H9 (cell line): ENCODE measurements around the gene RHBDD1. TPM values are rescaled to one million over a fixed set of nuclear protein-coding genes. Genes with fewer than 3 reads are reported as not detected.

Experiments
- DNase-seq: peaks from one replicate; pipeline ENCODE4 v3.0.0-alpha.2; 2017
- H2AFZ ChIP-seq: one replicate; pipeline ENCODE4 v1.6.1; 2013; ENCODE audit warnings: mild to moderate bottlenecking, low read length, control low read depth, moderate library complexity
- H2AK5ac ChIP-seq: 2 replicates; pipeline ENCODE4 v1.6.1; 2013; ENCODE audit warnings: low read length, control low read depth, mixed read lengths; ENCODE audit not compliant: insufficient read length
- H2BK120ac ChIP-seq: one replicate; pipeline ENCODE4 v1.6.1; 2013; ENCODE audit warnings: low read depth, mild to moderate bottlenecking, low read length, control low read depth, inconsistent platforms; ENCODE audit not compliant: poor library complexity, severe bottlenecking
- H2BK12ac ChIP-seq: 2 replicates; pipeline ENCODE4 v1.6.1; 2013; ENCODE audit warnings: low read length, control low read depth, mixed read lengths, low read depth; ENCODE audit not compliant: insufficient read length
- H2BK15ac ChIP-seq: 2 replicates; pipeline ENCODE4 v1.6.1; 2013; ENCODE audit warnings: low read depth, low read length, control low read depth
- H2BK20ac ChIP-seq: one replicate; pipeline ENCODE4 v1.6.1; 2013; ENCODE audit warnings: low read depth, mild to moderate bottlenecking, low read length, control low read depth, inconsistent platforms; ENCODE audit not compliant: poor library complexity, severe bottlenecking
- H2BK5ac ChIP-seq: 2 replicates; pipeline ENCODE4 v1.6.1; 2013; ENCODE audit warnings: low read length, control low read depth, mixed read lengths; ENCODE audit not compliant: insufficient read length
- H3K14ac ChIP-seq: 2 replicates; pipeline ENCODE4 v1.6.1; 2013; ENCODE audit warnings: low read length, control low read depth; ENCODE audit not compliant: insufficient read depth
- H3K18ac ChIP-seq: 2 replicates; pipeline ENCODE4 v1.6.1; 2013; ENCODE audit warnings: low read depth, mild to moderate bottlenecking, mixed read lengths, low read length, control low read depth; ENCODE audit not compliant: insufficient read length
- H3K23ac ChIP-seq: 2 replicates; pipeline ENCODE4 v1.6.1; 2013; ENCODE audit warnings: low read length, control low read depth, mixed read lengths, low read depth; ENCODE audit not compliant: insufficient read length
- H3K23me2 ChIP-seq: 2 replicates; pipeline ENCODE4 v1.6.1; 2013; ENCODE audit warnings: low read depth, mild to moderate bottlenecking, mixed read lengths, low read length, control low read depth; ENCODE audit not compliant: insufficient read length, poor library complexity, severe bottlenecking
- H3K27ac ChIP-seq: 2 replicates; pipeline ENCODE4 v1.5.1; 2013; ENCODE audit warnings: low read length, control low read depth, mixed read lengths, low read depth; ENCODE audit not compliant: insufficient read length
- H3K27me3 ChIP-seq: 2 replicates; pipeline ENCODE4 v1.6.1; 2013; ENCODE audit warnings: low read length, control low read depth, inconsistent platforms; ENCODE audit not compliant: insufficient read depth
- H3K4ac ChIP-seq: 2 replicates; pipeline ENCODE4 v1.6.1; 2013; ENCODE audit warnings: low read depth, mild to moderate bottlenecking, control low read depth, inconsistent platforms, low read length, moderate library complexity
- H3K4me1 ChIP-seq: 2 replicates; pipeline ENCODE4 v1.6.1; 2013; ENCODE audit warnings: low read length, control low read depth, inconsistent platforms; ENCODE audit not compliant: insufficient read depth
- H3K4me2 ChIP-seq: 2 replicates; pipeline ENCODE4 v1.6.1; 2013; ENCODE audit warnings: low read length, control low read depth, mixed read lengths; ENCODE audit not compliant: insufficient read length, insufficient read depth
- H3K56ac ChIP-seq: 2 replicates; pipeline ENCODE4 v1.6.1; 2013; ENCODE audit warnings: low read depth, mild to moderate bottlenecking, mixed read lengths, low read length, control low read depth; ENCODE audit not compliant: insufficient read length
- H3K79me1 ChIP-seq: 2 replicates; pipeline ENCODE4 v1.6.1; 2013; ENCODE audit warnings: low read depth, mild to moderate bottlenecking, moderate library complexity, low read length, control low read depth, inconsistent platforms; ENCODE audit not compliant: insufficient read depth, poor library complexity, severe bottlenecking
- H3K79me2 ChIP-seq: 2 replicates; pipeline ENCODE4 v1.6.1; 2013; ENCODE audit warnings: low read length, control low read depth, inconsistent platforms; ENCODE audit not compliant: insufficient read depth
- H3K9ac ChIP-seq: 2 replicates; pipeline ENCODE4 v1.6.1; 2013; ENCODE audit warnings: low read length, control low read depth, mixed read lengths; ENCODE audit not compliant: insufficient read length; ENCODE audit errors: extremely low read depth
- H3K9me3 ChIP-seq: one replicate; pipeline ENCODE4 v1.6.1; 2013; ENCODE audit warnings: low read depth, low read length, inconsistent platforms; ENCODE audit not compliant: control insufficient read depth
- H3T11ph ChIP-seq: one replicate; pipeline ENCODE4 v1.6.1; 2013; ENCODE audit warnings: mild to moderate bottlenecking, low read length, control low read depth, inconsistent platforms
- H4K20me1 ChIP-seq: one replicate; pipeline ENCODE4 v1.6.1; 2013; ENCODE audit not compliant: control insufficient read depth, insufficient read length, insufficient read depth
- H4K5ac ChIP-seq: 2 replicates; pipeline ENCODE4 v1.6.1; 2013; ENCODE audit warnings: low read depth, mild to moderate bottlenecking, mixed read lengths, low read length, control low read depth; ENCODE audit not compliant: insufficient read length
- H4K8ac ChIP-seq: replicated peaks from 2 replicates; pipeline ENCODE4 v1.6.1; 2013; ENCODE audit warnings: low read length, control low read depth, mixed read lengths, low read depth; ENCODE audit not compliant: insufficient read length
- H4K91ac ChIP-seq: 2 replicates; pipeline ENCODE4 v1.6.1; 2013; ENCODE audit warnings: low read depth, mild to moderate bottlenecking, moderate library complexity, mixed read lengths, low read length, control low read depth; ENCODE audit not compliant: insufficient read length
- H3K27ac Mint-ChIP-seq, 3 experiments: 2 replicates in 2 of 3; 3 replicates in 1 of 3; pipeline ENCODE4 v1.8.0; 2020 to 2021; ENCODE audit warnings: mixed read lengths in 3 of 3, mild to moderate bottlenecking in 1 of 3, moderate library complexity in 1 of 3
- H3K27me3 Mint-ChIP-seq: 2 replicates; pipeline ENCODE4 v1.8.0; 2021; ENCODE audit warnings: low read depth, mild to moderate bottlenecking, moderate library complexity, mixed read lengths
- H3K36me3 Mint-ChIP-seq, 3 experiments: 2 replicates in 2 of 3; 3 replicates in 1 of 3; pipeline ENCODE4 v1.8.0; 2020 to 2021; ENCODE audit warnings: low read depth in 3 of 3, mixed read lengths in 3 of 3; ENCODE audit not compliant: insufficient read depth in 1 of 3
- H3K4me1 Mint-ChIP-seq, 2 experiments: 2 replicates each; pipeline ENCODE4 v1.8.0; 2020; ENCODE audit warnings: mixed read lengths in 2 of 2
- H3K4me3 Mint-ChIP-seq, 2 experiments: 2 replicates in 1 of 2; 3 replicates in 1 of 2; pipeline ENCODE4 v1.8.0; 2020 to 2021; ENCODE audit warnings: mild to moderate bottlenecking in 2 of 2, mixed read lengths in 2 of 2, moderate library complexity in 1 of 2
- H3K9me3 Mint-ChIP-seq, 2 experiments: 2 replicates in 1 of 2; 3 replicates in 1 of 2; pipeline ENCODE4 v1.8.0; 2020; ENCODE audit warnings: mild to moderate bottlenecking in 2 of 2, mixed read lengths in 2 of 2, moderate library complexity in 1 of 2
- CTCF ChIP-seq: fragments of 200-600 bp; sonication (generic); conservative IDR thresholded peaks from 3 replicates; pipeline ENCODE4 v1.8.0; 2021; ENCODE audit warnings: antibody characterized with exemption, mild to moderate bottlenecking
- WGBS: extraction: QIAGEN DNeasy Blood & Tissue Kit; methylation state at CpG from one replicate; pipeline ENCODE4 v1.1.7; 2013; ENCODE audit warnings: missing lambda C conversion rate, low lambda C conversion rate, mixed read lengths; ENCODE audit not compliant: insufficient read length; ENCODE audit errors: extremely low coverage; 5-methylcytosine and 5-hydroxymethylcytosine counted together
- total RNA-seq: library from RNA; stranded (reverse); gene quantifications from 2 replicates; pipeline ENCODE4 v1.2.1, GENCODE V29; 2021

The RHBDD1 gene
- total RNA-seq, 1 experiment from 2014 or later = 24.9 TPM

GRCh38 chr2:227036527-227036926, 200.7 kb downstream of the RHBDD1 start:
- Histone ChIP-seq H3K9me3 (no peaks in the 10 kb centered on the region), H3K79me1 (no peaks in the 10 kb centered on the region), H3K79me2 (no peaks in the 10 kb centered on the region), H4K20me1 (no peaks in the 10 kb centered on the region), H3T11ph (no peak overlapping the region), H3K23ac (no peak overlapping the region), H2AK5ac (no peak overlapping the region), H4K5ac (no peak overlapping the region), H2BK5ac (no peak overlapping the region), H2BK12ac (no peak overlapping the region), H3K4me1 (no peaks in the 10 kb centered on the region), H4K8ac (no peak overlapping the region), H2BK15ac (no peak overlapping the region), H3K27me3 (no peaks in the 10 kb centered on the region), H3K4ac (no peak overlapping the region), H2BK20ac (no peak overlapping the region), H2AFZ (no peak overlapping the region), H3K27ac (no peak overlapping the region), H3K18ac (no peak overlapping the region), H3K9ac (no peak overlapping the region), H4K91ac (no peak overlapping the region), H3K4me2 (no peak overlapping the region), H2BK120ac (no peak overlapping the region), H3K23me2 (no peaks in the 10 kb centered on the region), H3K56ac (no peak overlapping the region), H3K14ac (no peak overlapping the region)
- Mint-ChIP-seq H3K4me1 (peaks cover 3 to 7% of the 10 kb centered on the region in 2 experiments; a peak in 1 of 4 replicates), H3K4me3 (no peak overlapping the region), H3K9me3 (no peaks in the 10 kb centered on the region), H3K27ac (no peak overlapping the region), H3K36me3 (no peaks in the 10 kb centered on the region), H3K27me3 (no peaks in the 10 kb centered on the region)
- no CpG with 5 or more reads among the region's 3 CpGs for WGBS
- DNase-seq = no peak
- TF ChIP-seq CTCF = no peak
